Hippocampal formation (tissue), 2 donors: Measurements from ENCODE around the gene COA1.
A peak's percentile ranks its signal among the peaks of the same experiment; 100 is the strongest.
"Not testable (repeated sequence)": the region's sequence is repeated elsewhere in the genome, so short reads cannot be mapped to it uniquely, and the experiment has no call there.

Experiments
- DNase-seq, 2 donors: peaks; one replicate each; lab custom pipeline; 2025; lab: John Stamatoyannopoulos, UW

COA1 gene

GRCh38 chr7:43727003-43727402 lies 2.3 kb downstream of the COA1 start:
- DNase-seq, result no peak

GRCh38 chr7:43726466-43726865 lies 2.9 kb downstream of the COA1 start:
- no peak for DNase-seq

GRCh38 chr7:43725251-43725650 lies 4.1 kb downstream of the COA1 start:
- DNase-seq, result no peak

- no peak for DNase-seq
These were observed 6.3 kb downstream of the COA1 start for GRCh38 chr7:43723007-43723341.

GRCh38 chr7:43721193-43721806 lies 8.0 kb downstream of the COA1 start:
- DNase-seq, result peak in 1 of 2 donors; percentile 67

GRCh38 chr7:43716598-43716997 lies 12.7 kb downstream of the COA1 start:
- DNase-seq, result no peak

GRCh38 chr7:43715966-43716365 lies 13.4 kb downstream of the COA1 start:
- DNase-seq, result not testable (repeated sequence)

- DNase-seq, result no peak
These were observed 17.8 kb downstream of the COA1 start for GRCh38 chr7:43711503-43711902.

- not testable (repeated sequence) for DNase-seq
These were observed 21.3 kb downstream of the COA1 start for GRCh38 chr7:43708055-43708454.

- DNase-seq, result no peak
These were observed 25.8 kb downstream of the COA1 start for GRCh38 chr7:43703573-43703972.

GRCh38 chr7:43702974-43703373 lies 26.3 kb downstream of the COA1 start:
- DNase-seq, result no peak

- no peak for DNase-seq
These were observed 27.4 kb downstream of the COA1 start for GRCh38 chr7:43701929-43702328.

- no peak for DNase-seq
These were observed 27.8 kb downstream of the COA1 start for GRCh38 chr7:43701500-43701854.

- DNase-seq, result no peak
These were observed 28.4 kb downstream of the COA1 start for GRCh38 chr7:43700646-43701499.

- peak in 1 of 2 donors; percentile 75 for DNase-seq
These were observed 29.2 kb downstream of the COA1 start for GRCh38 chr7:43700059-43700501.

- no peak for DNase-seq
These were observed 30.7 kb downstream of the COA1 start for GRCh38 chr7:43698460-43699255.

- no peak for DNase-seq
These were observed 31.6 kb downstream of the COA1 start for GRCh38 chr7:43697690-43698089.

GRCh38 chr7:43695365-43695764 lies 34.0 kb downstream of the COA1 start:
- no peak for DNase-seq

- no peak for DNase-seq
These were observed 34.9 kb downstream of the COA1 start for GRCh38 chr7:43694399-43694748.

GRCh38 chr7:43693687-43694398 lies 35.5 kb downstream of the COA1 start:
- DNase-seq, result no peak

- DNase-seq, result no peak
These were observed 36.5 kb downstream of the COA1 start for GRCh38 chr7:43692582-43693373.
